Measurements from ENCODE around the gene PAX9.

- no peak for TF ChIP-seq CTCF (IDR thresholded peaks at IDR 0.05; ENCODE audit: low read depth, low read length)
- TF ChIP-seq MYC (IDR thresholded peaks at IDR 0.05; ENCODE audit: low read depth, low read length) = no peak
- TF ChIP-seq POLR2A (IDR thresholded peaks at IDR 0.05; ENCODE audit: extremely low read depth, insufficient read length) = no peak
- TF ChIP-seq, protein P1, sequence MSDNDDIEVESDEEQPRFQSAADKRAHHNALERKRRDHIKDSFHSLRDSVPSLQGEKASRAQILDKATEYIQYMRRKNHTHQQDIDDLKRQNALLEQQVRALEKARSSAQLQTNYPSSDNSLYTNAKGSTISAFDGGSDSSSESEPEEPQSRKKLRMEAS (IDR thresholded peaks at IDR 0.05; ENCODE audit: low read depth, low read length) = no peak
Observed at GRCh38 chr14:36653962-36654793, 7.5 kb upstream of the PAX9 start.

All from NB4 (cell line).